Glutamatergic neuron (in vitro differentiated cells): ENCODE results near the gene CRYBG2. TPM values are rescaled to one million over a fixed set of nuclear protein-coding genes. Genes with fewer than 3 reads are reported as not detected.
A peak's percentile ranks its signal among the peaks of the same experiment; 100 is the strongest.

ENCODE experiments used
- DNase-seq: peaks from one replicate; pipeline ENCODE4 v3.0.0; 2022
- H3K27ac Mint-ChIP-seq: one replicate; pipeline ENCODE4 v1.8.0; 2020; ENCODE audit warnings: mild to moderate bottlenecking, mixed read lengths, inconsistent platforms; ENCODE audit not compliant: unreplicated experiment
- H3K27me3 Mint-ChIP-seq: one replicate; pipeline ENCODE4 v1.8.0; 2020; ENCODE audit warnings: mild to moderate bottlenecking, moderate library complexity, mixed read lengths, inconsistent platforms; ENCODE audit not compliant: unreplicated experiment
- H3K36me3 Mint-ChIP-seq: one replicate; pipeline ENCODE4 v1.8.0; 2020; ENCODE audit warnings: mild to moderate bottlenecking, mixed read lengths, inconsistent platforms; ENCODE audit not compliant: unreplicated experiment
- H3K4me1 Mint-ChIP-seq: one replicate; pipeline ENCODE4 v1.8.0; 2020; ENCODE audit warnings: mild to moderate bottlenecking, low read depth, mixed read lengths, inconsistent platforms; ENCODE audit not compliant: unreplicated experiment
- H3K4me3 Mint-ChIP-seq: one replicate; pipeline ENCODE4 v1.8.0; 2020; ENCODE audit warnings: mild to moderate bottlenecking, mixed read lengths, inconsistent platforms; ENCODE audit not compliant: unreplicated experiment
- H3K9me3 Mint-ChIP-seq: one replicate; pipeline ENCODE4 v1.8.0; 2020; ENCODE audit warnings: mild to moderate bottlenecking, moderate library complexity, mixed read lengths, inconsistent platforms; ENCODE audit not compliant: unreplicated experiment
- CTCF ChIP-seq: fragments of 200-600 bp; sonication (generic); IDR thresholded peaks from one replicate; pipeline ENCODE4 v1.5.0; 2021; ENCODE audit not compliant: partially characterized antibody, unreplicated experiment
- long read RNA-seq: library from polyadenylated mRNA; unstranded; transcript quantifications from one replicate; pipeline ENCODE4 v2.0.0, GENCODE V29; 2020; ENCODE audit not compliant: unreplicated experiment
- total RNA-seq: library from RNA; stranded (reverse); fragmentation: NEBNext Ultra II Directional; extraction: Animal tissue kit (Norgen Biotek cat#: 25700); gene quantifications from one replicate; pipeline ENCODE4 v1.2.1, GENCODE V29; 2021; ENCODE audit not compliant: unreplicated experiment

The CRYBG2 gene
- 2.2 TPM for total RNA-seq
- long read RNA-seq, partial matches to known transcripts, result 0 of 1 reads
- long read RNA-seq, other reads (novel, unspliced or antisense), result 1 of 1 reads

- H3K27ac Mint-ChIP-seq, result peak within 1 kb of the TSS; percentile 15
- no peak for TF ChIP-seq CTCF
- no peak within 1 kb of the TSS for H3K4me3 Mint-ChIP-seq
- no peak for DNase-seq
- H3K36me3 Mint-ChIP-seq, result no peaks in the 10 kb centered on the region
- peaks cover 5% of the 10 kb centered on the region for H3K4me1 Mint-ChIP-seq
- peaks cover 3% of the 10 kb centered on the region for H3K9me3 Mint-ChIP-seq
- H3K27me3 Mint-ChIP-seq, result peaks cover 4% of the 10 kb centered on the region
These were observed at the start of gene CRYBG2 for GRCh38 chr1:26353976-26354820. CRYBG2 (minus strand) TSS chr1:26354130; CDS start chr1:26346657, 7,473 bp downstream.

- TF ChIP-seq CTCF, result no peak
- H3K27ac Mint-ChIP-seq, result no peak overlapping the region
- H3K4me3 Mint-ChIP-seq, result no peak overlapping the region
- peaks cover 2% of the 10 kb centered on the region for H3K27me3 Mint-ChIP-seq
- H3K4me1 Mint-ChIP-seq, result no peaks in the 10 kb centered on the region
- no peaks in the 10 kb centered on the region for H3K9me3 Mint-ChIP-seq
- no peak for DNase-seq
- no peaks in the 10 kb centered on the region for H3K36me3 Mint-ChIP-seq
These were observed 49.7 kb upstream of the CRYBG2 start for GRCh38 chr1:26403656-26404055.

GRCh38 chr1:26401891-26402290 is 48.0 kb upstream of the CRYBG2 start:
- TF ChIP-seq CTCF, result no peak
- Mint-ChIP-seq H3K27ac (no peak overlapping the region), H3K9me3 (no peaks in the 10 kb centered on the region), H3K36me3 (no peaks in the 10 kb centered on the region), H3K4me1 (no peaks in the 10 kb centered on the region), H3K27me3 (peaks cover 2% of the 10 kb centered on the region), H3K4me3 (no peak overlapping the region)
- DNase-seq, result no peak

GRCh38 chr1:26399034-26399433 is 45.1 kb upstream of the CRYBG2 start:
- Mint-ChIP-seq H3K36me3 (no peaks in the 10 kb centered on the region), H3K27ac (no peak overlapping the region), H3K4me1 (no peaks in the 10 kb centered on the region)

More at GRCh38 chr1:26399034-26399433, 45.1 kb upstream of the CRYBG2 start:
- Mint-ChIP-seq H3K27me3 (peaks cover under 1% of the 10 kb centered on the region), H3K9me3 (peaks cover 1% of the 10 kb centered on the region), H3K4me3 (no peak overlapping the region)
- DNase-seq, result no peak
- TF ChIP-seq CTCF, result no peak
